ENCODE data around the gene INO80D.

INO80D gene

GRCh38 chr2:205975082-205975949, 110.7 kb downstream of the INO80D start:
- no peak for DNase-seq

GRCh38 chr2:205972113-205972512, 113.9 kb downstream of the INO80D start:
- no peak for DNase-seq

- no peak for DNase-seq
These were observed 115.6 kb downstream of the INO80D start for GRCh38 chr2:205970348-205970747.

GRCh38 chr2:205969584-205969983, 116.4 kb downstream of the INO80D start:
- DNase-seq, result no peak

- no peak for DNase-seq
These were observed 118.4 kb downstream of the INO80D start for GRCh38 chr2:205967391-205968075.

GRCh38 chr2:205965707-205966106, 120.3 kb downstream of the INO80D start:
- DNase-seq, result no peak

GRCh38 chr2:205964111-205964761, 121.7 kb downstream of the INO80D start:
- no peak for DNase-seq

- DNase-seq, result no peak
These were observed 126.5 kb downstream of the INO80D start for GRCh38 chr2:205959521-205959920.

- DNase-seq, result no peak
These were observed 128.4 kb downstream of the INO80D start for GRCh38 chr2:205957452-205958154.

GRCh38 chr2:205954707-205955106, 131.3 kb downstream of the INO80D start:
- no peak for DNase-seq

GRCh38 chr2:205952282-205952681, 133.7 kb downstream of the INO80D start:
- no peak for DNase-seq

- no peak for DNase-seq
These were observed 137.1 kb downstream of the INO80D start for GRCh38 chr2:205948883-205949282.

- no peak for DNase-seq
These were observed 137.5 kb downstream of the INO80D start for GRCh38 chr2:205948496-205948837.

- DNase-seq, result peak; percentile 75 to 78
These were observed 138.1 kb downstream of the INO80D start for GRCh38 chr2:205947621-205948495.

GRCh38 chr2:205946226-205946625, 139.7 kb downstream of the INO80D start:
- no peak for DNase-seq

All from activated T-cell treated with anti-CD3 and anti-CD28 coated beads, Interleukin-2, amount 50 U/mL, for 48 hours (primary cell).